NCI-H748 treated with DMSO at 0.1 percent for 48 hours (cell line): ENCODE results near the gene CDH22.

ENCODE experiments used
- DNase-seq: peaks from one replicate; lab custom pipeline; 2025; lab: John Stamatoyannopoulos, UW

Gene CDH22

GRCh38 chr20:46267108-46268105, 40.9 kb downstream of the CDH22 start:
- DNase-seq = no peak

DNA sequence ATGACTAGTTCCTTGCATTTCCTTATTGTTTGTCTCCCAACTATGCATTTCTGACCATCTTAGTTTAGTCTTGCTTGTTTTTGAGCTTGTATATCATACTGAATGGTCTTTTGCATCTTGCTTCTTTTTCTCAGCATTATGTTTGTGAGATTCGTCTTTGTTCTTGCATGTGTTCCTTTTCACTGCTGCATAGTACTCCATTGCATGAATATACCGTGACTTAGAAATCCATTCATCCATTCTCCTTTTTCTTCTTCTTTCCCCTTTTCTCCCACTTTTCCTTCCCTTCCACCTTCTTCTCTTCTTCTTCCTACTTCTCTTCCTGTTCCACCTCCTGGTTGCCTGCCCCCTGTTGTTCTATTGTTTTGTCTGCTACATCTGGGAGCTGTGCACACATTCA, 42.8 kb downstream of the CDH22 start:
- no peak for DNase-seq

- peak; percentile 61 for DNase-seq
These were observed 43.7 kb downstream of the CDH22 start for GRCh38 chr20:46264391-46265266.

DNA sequence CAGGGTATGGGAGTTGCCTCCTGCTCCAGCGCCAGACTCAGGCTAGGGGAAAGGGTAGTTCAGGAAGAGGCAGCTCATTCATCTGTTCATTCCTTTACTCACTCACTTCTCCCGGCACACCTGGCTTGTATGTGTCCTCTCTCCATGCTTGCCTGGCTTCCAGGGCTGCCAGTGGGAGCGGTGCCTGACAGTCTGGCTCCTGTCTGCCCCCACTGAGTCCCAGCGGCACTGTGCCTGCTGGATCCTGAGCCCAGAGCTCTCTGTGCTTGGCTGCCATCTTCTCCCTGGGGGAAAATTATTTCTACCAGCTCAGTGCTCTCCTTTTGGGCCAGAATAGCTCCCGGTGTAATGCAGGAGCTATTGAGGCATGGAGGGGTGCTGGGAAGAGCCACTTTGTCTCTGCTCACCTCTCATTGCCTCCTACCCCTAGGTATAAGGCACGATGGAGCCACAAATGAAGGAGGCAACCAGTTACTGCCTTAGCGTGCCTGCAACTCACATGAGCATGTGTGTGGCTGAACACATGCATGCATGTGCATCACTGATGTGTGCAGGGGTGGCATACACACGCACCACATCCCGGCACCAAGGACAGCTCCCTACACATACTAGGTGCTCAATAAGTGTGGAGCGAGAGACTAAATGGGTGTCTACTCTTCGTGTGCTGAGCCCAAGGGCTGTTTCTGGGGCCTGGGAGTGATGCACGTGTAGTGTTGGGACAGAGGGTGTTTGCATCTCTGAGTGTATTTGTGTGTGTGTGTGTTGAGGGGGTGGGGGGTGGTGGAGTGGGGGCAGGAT, 46.6 kb downstream of the CDH22 start:
- no peak for DNase-seq

- DNase-seq = no peak
These were observed 47.3 kb downstream of the CDH22 start for GRCh38 chr20:46260936-46261454.

GRCh38 chr20:46260480-46260879, 47.8 kb downstream of the CDH22 start:
- no peak for DNase-seq

DNA sequence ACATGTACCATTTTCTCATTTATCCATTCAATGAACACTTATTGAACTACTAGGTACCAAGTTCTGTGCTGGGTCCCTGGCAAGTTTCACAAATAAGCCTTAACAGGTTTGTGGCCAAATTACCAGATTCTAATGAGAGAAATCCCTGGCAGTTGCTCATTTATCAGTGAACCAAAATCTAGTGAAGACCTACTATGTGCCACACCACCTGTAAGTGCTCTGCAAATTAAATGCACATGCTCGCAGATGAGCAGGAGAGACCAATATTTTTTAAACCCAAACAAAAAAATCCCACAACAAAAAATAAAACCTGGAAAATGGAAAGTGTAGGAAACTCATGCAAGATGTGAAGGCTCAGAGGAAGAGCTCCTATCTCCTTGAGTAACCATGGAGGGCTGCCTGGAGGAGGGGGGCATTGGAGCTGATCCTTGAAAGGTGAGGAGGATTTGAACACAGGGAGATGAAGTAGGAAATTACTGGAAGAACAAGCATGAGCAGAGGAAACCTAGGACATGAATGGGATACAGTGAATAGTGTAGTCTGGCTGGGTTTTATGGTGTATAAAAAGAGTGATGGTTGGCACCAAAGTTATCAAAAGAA, 48.9 kb downstream of the CDH22 start:
- DNase-seq = no peak

GRCh38 chr20:46257887-46258286, 50.4 kb downstream of the CDH22 start:
- no peak for DNase-seq

- no peak for DNase-seq
These were observed 52.0 kb downstream of the CDH22 start for GRCh38 chr20:46256293-46256692.

GRCh38 chr20:46255440-46256104, 52.7 kb downstream of the CDH22 start:
- DNase-seq = peak; percentile 85

DNA sequence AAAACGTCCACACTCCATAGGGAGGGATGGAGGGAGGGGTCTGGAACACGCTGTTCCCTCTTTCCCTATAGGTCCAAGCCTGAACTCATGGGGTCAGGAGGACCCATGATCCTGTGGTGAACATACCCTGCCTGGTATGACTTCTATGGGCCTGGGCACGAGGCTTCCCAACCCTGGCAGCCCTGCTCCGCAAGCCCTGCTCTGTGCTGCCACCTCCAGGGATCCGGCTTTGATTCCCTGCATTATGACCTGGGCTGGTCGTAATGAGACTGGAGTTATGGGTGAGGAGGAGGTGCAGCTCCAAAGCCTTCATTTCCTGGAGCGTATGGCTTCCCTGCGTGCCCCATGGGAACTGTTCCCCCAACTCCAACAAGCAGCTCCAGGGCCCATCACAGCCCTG, 54.9 kb downstream of the CDH22 start:
- no peak for DNase-seq

GRCh38 chr20:46252352-46253091, 55.8 kb downstream of the CDH22 start:
- no peak for DNase-seq

DNA sequence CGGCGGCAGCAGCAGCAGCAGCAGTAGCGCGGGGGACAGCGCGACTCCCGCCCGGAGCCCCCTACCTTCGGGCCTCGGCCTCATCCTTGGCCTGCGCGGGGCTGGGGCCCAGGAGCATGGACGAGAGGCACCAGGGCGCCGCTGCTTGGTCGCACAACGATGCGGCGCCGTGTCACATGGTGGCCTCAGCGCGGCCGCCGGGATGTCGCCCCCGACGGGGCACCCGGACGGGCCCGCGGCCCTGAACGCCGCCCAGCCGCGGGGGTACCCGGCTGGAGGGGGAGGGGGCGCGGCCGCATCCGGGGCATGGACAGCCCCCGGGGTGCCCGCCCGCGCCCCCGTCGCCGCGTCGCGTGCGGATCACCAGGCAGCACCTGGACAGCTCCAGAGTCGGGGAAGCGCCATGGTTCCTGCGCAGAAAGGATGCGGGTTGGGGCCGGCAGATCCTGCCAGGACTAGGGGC, 57.1 kb downstream of the CDH22 start:
- DNase-seq = no peak

DNA sequence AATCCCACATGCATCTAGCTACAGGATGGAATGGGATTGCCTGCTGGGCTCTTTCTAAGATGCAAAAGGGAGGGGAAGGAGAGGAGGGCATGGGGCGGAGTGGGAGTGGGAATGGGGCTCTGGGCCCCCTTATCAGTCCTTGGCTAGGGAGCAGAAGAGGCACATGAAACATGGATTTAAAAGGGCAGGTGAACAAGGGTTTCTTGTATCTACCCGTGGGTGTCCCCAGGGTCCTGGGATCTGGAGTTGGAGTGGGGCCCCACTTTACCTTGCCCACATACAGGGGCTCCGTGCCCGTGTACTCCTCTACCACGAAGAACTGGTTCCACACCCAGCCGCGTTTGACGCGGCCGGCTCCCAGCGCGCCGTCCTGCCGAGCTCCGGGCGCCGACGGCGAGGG, 57.5 kb downstream of the CDH22 start:
- DNase-seq = no peak

GRCh38 chr20:46249671-46250070, 58.6 kb downstream of the CDH22 start:
- no peak for DNase-seq

DNA sequence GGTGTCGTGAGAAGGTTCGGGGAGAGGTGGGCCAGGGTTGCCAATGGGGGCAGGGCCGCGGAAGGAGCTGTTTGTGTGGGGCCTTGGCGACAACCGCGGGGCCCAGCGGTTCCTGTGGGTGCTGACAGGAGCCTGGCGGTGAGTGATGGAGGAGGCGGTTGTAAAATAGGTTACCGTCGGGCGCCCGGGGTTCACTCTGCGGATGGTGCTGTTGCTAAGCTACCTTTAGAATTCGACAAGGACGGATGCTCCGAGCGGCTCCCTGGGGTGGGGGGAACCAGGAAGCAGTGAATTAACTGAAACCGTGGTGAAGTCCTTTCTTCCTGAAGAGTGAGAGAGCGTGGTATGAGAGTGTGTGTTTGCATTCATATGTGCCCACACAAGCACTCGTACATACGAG, 61.7 kb downstream of the CDH22 start:
- DNase-seq = no peak

- DNase-seq = no peak
These were observed 64.3 kb downstream of the CDH22 start for GRCh38 chr20:46243707-46244628.

- DNase-seq = no peak
These were observed 65.9 kb downstream of the CDH22 start for GRCh38 chr20:46242390-46242789.

- no peak for DNase-seq
These were observed 67.4 kb downstream of the CDH22 start for GRCh38 chr20:46240881-46241280.
